ENCODE measurements around the gene IFI16.

The IFI16 gene

GRCh38 chr1:159056069-159056698, 46.5 kb downstream of the IFI16 start:
- DNase-seq (ENCODE audit: low read depth in 2 of 3, low spot score in 1 of 3), result no peak

- DNase-seq (ENCODE audit: low read depth in 2 of 3, low spot score in 1 of 3), result no peak
Measured at GRCh38 chr1:159058751-159059150, 49.0 kb downstream of the IFI16 start.

GRCh38 chr1:159065106-159065505, 55.4 kb downstream of the IFI16 start:
- DNase-seq (ENCODE audit: low read depth in 2 of 3, low spot score in 1 of 3), result no peak

- no peak for DNase-seq (ENCODE audit: low read depth in 2 of 3, low spot score in 1 of 3)
Measured at GRCh38 chr1:159066108-159066507, 56.4 kb downstream of the IFI16 start.

- DNase-seq (ENCODE audit: low read depth in 2 of 3, low spot score in 1 of 3), result no peak
Measured at GRCh38 chr1:159067699-159068621, 58.3 kb downstream of the IFI16 start.

- DNase-seq (ENCODE audit: low read depth in 2 of 3, low spot score in 1 of 3), result no peak
Measured at GRCh38 chr1:159068886-159069285, 59.2 kb downstream of the IFI16 start.

- DNase-seq (ENCODE audit: low read depth in 2 of 3, low spot score in 1 of 3), result no peak
Measured at GRCh38 chr1:159071970-159072582, 62.4 kb downstream of the IFI16 start.

GRCh38 chr1:159076438-159077119, 66.9 kb downstream of the IFI16 start, which contains the start of gene AIM2:
Gene AIM2 (minus strand): TSS chr1:159076766. CDS start chr1:159073499, 3,267 bp downstream.
- peak in 2 of 3 donors; percentile 53 to 58 for DNase-seq (ENCODE audit: low read depth in 2 of 3, low spot score in 1 of 3)

GRCh38 chr1:159077120-159077961, 67.6 kb downstream of the IFI16 start:
- peak; percentile 96 to 100 (median 100) for DNase-seq (ENCODE audit: low read depth in 2 of 3, low spot score in 1 of 3)

GRCh38 chr1:159079525-159079924, 69.8 kb downstream of the IFI16 start:
- no peak for DNase-seq (ENCODE audit: low read depth in 2 of 3, low spot score in 1 of 3)

GRCh38 chr1:159081626-159082025, 71.9 kb downstream of the IFI16 start:
- no peak for DNase-seq (ENCODE audit: low read depth in 2 of 3, low spot score in 1 of 3)

GRCh38 chr1:159083013-159083412, 73.3 kb downstream of the IFI16 start:
- DNase-seq (ENCODE audit: low read depth in 2 of 3, low spot score in 1 of 3), result no peak

- no peak for DNase-seq (ENCODE audit: low read depth in 2 of 3, low spot score in 1 of 3)
Measured at GRCh38 chr1:159084152-159084551, 74.4 kb downstream of the IFI16 start.

- DNase-seq (ENCODE audit: low read depth in 2 of 3, low spot score in 1 of 3), result no peak
Measured at GRCh38 chr1:159084867-159085266, 75.2 kb downstream of the IFI16 start.

GRCh38 chr1:159088050-159088449, 78.3 kb downstream of the IFI16 start:
- no peak for DNase-seq (ENCODE audit: low read depth in 2 of 3, low spot score in 1 of 3)

- no peak for DNase-seq (ENCODE audit: low read depth in 2 of 3, low spot score in 1 of 3)
Measured at GRCh38 chr1:159088546-159089183, 79.0 kb downstream of the IFI16 start.

GRCh38 chr1:159089184-159089791, 79.6 kb downstream of the IFI16 start:
- DNase-seq (ENCODE audit: low read depth in 2 of 3, low spot score in 1 of 3), result no peak

GRCh38 chr1:159090286-159091179, 80.8 kb downstream of the IFI16 start:
- no peak for DNase-seq (ENCODE audit: low read depth in 2 of 3, low spot score in 1 of 3)

Data from stimulated activated CD4-positive, alpha-beta T cell treated with anti-CD3 and anti-CD28 coated beads, Interleukin-12 subunit alpha, Interleukin-12 subunit beta, amount 100 ng/mL, for 48 hours (primary cell).